K562 (cell line): ENCODE data around the gene KCNK1. TPM values are rescaled to one million over a fixed set of nuclear protein-coding genes. Genes with fewer than 3 reads are reported as not detected.

Experiments used
- CAMTA2 ChIP-seq: fragments of 250-450 bp; sonication (Bioruptor Pico); conservative IDR thresholded peaks from 2 replicates; pipeline ENCODE4 v1.5.1; 2022
- CBFB ChIP-seq: sonication (generic); formaldehyde crosslinking; IDR thresholded peaks from 2 replicates; pipeline ENCODE4 v1.4.0; 2020; ENCODE audit warnings: mild to moderate bottlenecking, missing genetic modification reagents
- EWSR1 ChIP-seq: fragments of 450-650 bp; IDR thresholded peaks from 2 replicates; pipeline ENCODE4 v1.6.1; 2018; ENCODE audit warnings: borderline replicate concordance, mild to moderate bottlenecking, low read depth, moderate library complexity; ENCODE audit not compliant: partially characterized antibody
- FOXP4 ChIP-seq: sonication (generic); formaldehyde crosslinking; IDR thresholded peaks from 2 replicates; pipeline ENCODE4 v1.8.0; 2022; ENCODE audit warnings: mild to moderate bottlenecking, missing genetic modification reagents, borderline replicate concordance
- HMGXB4 ChIP-seq: sonication (generic); formaldehyde crosslinking; IDR thresholded peaks from 2 replicates; pipeline ENCODE4 v1.8.1; 2023; ENCODE audit warnings: mild to moderate bottlenecking, missing genetic modification reagents
- JUNB ChIP-seq: fragments of 450-650 bp; formaldehyde crosslinking; conservative IDR thresholded peaks from 2 replicates; pipeline ENCODE4 v1.4.0; 2020; ENCODE audit warnings: mild to moderate bottlenecking
- MCM7 ChIP-seq, 2 experiments: fragments of 450-650 bp; IDR thresholded peaks; 2 replicates each; pipeline ENCODE4 v1.6.1; 2016 to 2018
- NFATC3 ChIP-seq: fragments of 450-650 bp; IDR thresholded peaks from 2 replicates; pipeline ENCODE4 v1.6.1; 2017; ENCODE audit warnings: mild to moderate bottlenecking
- RCOR1 ChIP-seq, 2 experiments: IDR thresholded peaks; 2 replicates each; pipeline ENCODE4 v1.6.1; 2012; ENCODE audit warnings: low read depth in 2 of 2, low read length in 2 of 2, borderline replicate concordance in 1 of 2, improper control_type of control experiment in 1 of 2
- SMAD3 ChIP-seq: fragments of 450-650 bp; formaldehyde crosslinking; conservative IDR thresholded peaks from 2 replicates; pipeline ENCODE4 v1.4.0; 2020; ENCODE audit warnings: mild to moderate bottlenecking
- SP1 ChIP-seq: sonication (generic); formaldehyde crosslinking; IDR thresholded peaks from 2 replicates; pipeline ENCODE4 v1.8.1; 2022; ENCODE audit warnings: mild to moderate bottlenecking, missing genetic modification reagents
- SREBF2 ChIP-seq: sonication (generic); formaldehyde crosslinking; IDR thresholded peaks from 2 replicates; pipeline ENCODE4 v1.4.0; 2020; ENCODE audit warnings: mild to moderate bottlenecking, missing genetic modification reagents
- ZNF347 ChIP-seq: fragments of 450-650 bp; formaldehyde crosslinking; IDR thresholded peaks from 2 replicates; pipeline ENCODE4 v1.4.0; 2020; ENCODE audit warnings: low read depth, mild to moderate bottlenecking, moderate library complexity
- ZNF583 ChIP-seq: fragments of 250-450 bp; sonication (Bioruptor Pico); IDR thresholded peaks from 2 replicates; pipeline ENCODE4 v1.4.0; 2020
- polyA plus RNA-seq, 8 experiments: library from polyadenylated mRNA; depleted of rRNA in 4 of 8; stranded (reverse) in 5 of 8; unstranded in 3 of 8; fragments of >200 nt; fragmentation: Nextera tagmentation in 2 of 8; fragmentation: Illumina TruSeq in 1 of 8; extraction: Ambion mirVana in 2 of 8; extraction: Trizol in 1 of 8; gene quantifications; 2 replicates each; pipeline versions ENCODE4 v1.2.1 to v1.2.3, GENCODE V29; 2011 to 2014; ENCODE audit warnings: inconsistent platforms in 1 of 8, missing spikeins in 1 of 8
- total RNA-seq, 7 experiments: library from RNA; depleted of rRNA in 6 of 7; stranded (reverse); fragments of >200 nt in 6 of 7; fragmentation: Illumina TruSeq in 2 of 7; extraction: Trizol in 2 of 7; gene quantifications; 2 replicates each; pipeline versions ENCODE4 v1.2.1 to v1.2.3, GENCODE V29; 2011 to 2021; ENCODE audit warnings: low replicate concordance in 1 of 7
- TF ChIP-seq, protein P1 (sequence below): IDR thresholded peaks from 2 replicates; pipeline ENCODE4 v1.6.1; 2016; ENCODE audit warnings: missing genetic modification characterization, missing compliant biosample characterization
- TF ChIP-seq, protein P2 (sequence below): fragments of 250-450 bp; sonication (Bioruptor Pico); IDR thresholded peaks from 2 replicates; pipeline ENCODE4 v1.5.0; 2020; ENCODE audit warnings: mild to moderate bottlenecking, borderline replicate concordance
- TF ChIP-seq, protein P3 (sequence below): fragments of 250-450 bp; sonication (Bioruptor Pico); IDR thresholded peaks from 2 replicates; pipeline ENCODE4 v1.5.0; 2021

KCNK1 gene
- total and polyA plus RNA-seq, 9 of the 15 experiments (the other 6 are each of a cell fraction or from before 2014, with no cell fraction given) = 3.1 to 22.7 (median 6.0) TPM

GRCh38 chr1:233613252-233614172, at the start of gene KCNK1 (continued):
- TF ChIP-seq FOXP4 = no peak
- TF ChIP-seq SREBF2 (CRISPR knock-in tag) = no peak
- TF ChIP-seq, protein P1, sequence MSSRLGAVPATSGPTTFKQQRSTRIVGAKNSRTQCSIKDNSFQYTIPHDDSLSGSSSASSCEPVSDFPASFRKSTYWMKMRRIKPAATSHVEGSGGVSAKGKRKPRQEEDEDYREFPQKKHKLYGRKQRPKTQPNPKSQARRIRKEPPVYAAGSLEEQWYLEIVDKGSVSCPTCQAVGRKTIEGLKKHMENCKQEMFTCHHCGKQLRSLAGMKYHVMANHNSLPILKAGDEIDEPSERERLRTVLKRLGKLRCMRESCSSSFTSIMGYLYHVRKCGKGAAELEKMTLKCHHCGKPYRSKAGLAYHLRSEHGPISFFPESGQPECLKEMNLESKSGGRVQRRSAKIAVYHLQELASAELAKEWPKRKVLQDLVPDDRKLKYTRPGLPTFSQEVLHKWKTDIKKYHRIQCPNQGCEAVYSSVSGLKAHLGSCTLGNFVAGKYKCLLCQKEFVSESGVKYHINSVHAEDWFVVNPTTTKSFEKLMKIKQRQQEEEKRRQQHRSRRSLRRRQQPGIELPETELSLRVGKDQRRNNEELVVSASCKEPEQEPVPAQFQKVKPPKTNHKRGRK = no peak
- no peak for TF ChIP-seq ZNF583
- TF ChIP-seq NFATC3 = no peak
- TF ChIP-seq, protein P2, sequence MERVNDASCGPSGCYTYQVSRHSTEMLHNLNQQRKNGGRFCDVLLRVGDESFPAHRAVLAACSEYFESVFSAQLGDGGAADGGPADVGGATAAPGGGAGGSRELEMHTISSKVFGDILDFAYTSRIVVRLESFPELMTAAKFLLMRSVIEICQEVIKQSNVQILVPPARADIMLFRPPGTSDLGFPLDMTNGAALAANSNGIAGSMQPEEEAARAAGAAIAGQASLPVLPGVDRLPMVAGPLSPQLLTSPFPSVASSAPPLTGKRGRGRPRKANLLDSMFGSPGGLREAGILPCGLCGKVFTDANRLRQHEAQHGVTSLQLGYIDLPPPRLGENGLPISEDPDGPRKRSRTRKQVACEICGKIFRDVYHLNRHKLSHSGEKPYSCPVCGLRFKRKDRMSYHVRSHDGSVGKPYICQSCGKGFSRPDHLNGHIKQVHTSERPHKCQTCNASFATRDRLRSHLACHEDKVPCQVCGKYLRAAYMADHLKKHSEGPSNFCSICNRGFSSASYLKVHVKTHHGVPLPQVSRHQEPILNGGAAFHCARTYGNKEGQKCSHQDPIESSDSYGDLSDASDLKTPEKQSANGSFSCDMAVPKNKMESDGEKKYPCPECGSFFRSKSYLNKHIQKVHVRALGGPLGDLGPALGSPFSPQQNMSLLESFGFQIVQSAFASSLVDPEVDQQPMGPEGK (CRISPR knock-in tag) = no peak
- no peak for TF ChIP-seq ZNF347
- no peak for TF ChIP-seq HMGXB4 (CRISPR knock-in tag)
- no peak for TF ChIP-seq RCOR1 (IDR thresholded peaks at IDR 0.05; ENCODE audit: borderline replicate concordance in 1 of 2, low read depth in 2 of 2, low read length in 2 of 2)
- TF ChIP-seq, protein P3, sequence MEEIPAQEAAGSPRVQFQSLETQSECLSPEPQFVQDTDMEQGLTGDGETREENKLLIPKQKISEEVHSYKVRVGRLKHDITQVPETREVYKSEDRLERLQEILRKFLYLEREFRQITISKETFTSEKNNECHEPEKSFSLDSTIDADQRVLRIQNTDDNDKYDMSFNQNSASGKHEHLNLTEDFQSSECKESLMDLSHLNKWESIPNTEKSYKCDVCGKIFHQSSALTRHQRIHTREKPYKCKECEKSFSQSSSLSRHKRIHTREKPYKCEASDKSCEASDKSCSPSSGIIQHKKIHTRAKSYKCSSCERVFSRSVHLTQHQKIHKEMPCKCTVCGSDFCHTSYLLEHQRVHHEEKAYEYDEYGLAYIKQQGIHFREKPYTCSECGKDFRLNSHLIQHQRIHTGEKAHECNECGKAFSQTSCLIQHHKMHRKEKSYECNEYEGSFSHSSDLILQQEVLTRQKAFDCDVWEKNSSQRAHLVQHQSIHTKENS = no peak
- no peak; the same call in 1 of the 2 replicates for TF ChIP-seq SP1 (CRISPR knock-in tag)
- no peak for TF ChIP-seq CAMTA2 (CRISPR knock-in tag)
- TF ChIP-seq CBFB = no peak
- no peak for TF ChIP-seq JUNB (CRISPR knock-in tag)
- TF ChIP-seq MCM7 (IDR thresholded peaks at IDR 0.05) = no peak
- TF ChIP-seq SMAD3 (CRISPR knock-in tag) = no peak
- no peak for TF ChIP-seq EWSR1
